Muscle layer of duodenum (tissue), 2 donors: ENCODE results near the gene L2HGDH.
"Not testable (repeated sequence)": the region's sequence is repeated elsewhere in the genome, so short reads cannot be mapped to it uniquely, and the experiment has no call there.

Experiments
- H3K27ac ChIP-seq: one replicate; pipeline ENCODE4 v1.7.0; 2013; ENCODE audit warnings: mild to moderate bottlenecking, low read length
- H3K27me3 ChIP-seq: one replicate; pipeline ENCODE4 v1.7.0; 2013; ENCODE audit warnings: low read depth, mild to moderate bottlenecking, control low read depth, low read length
- H3K36me3 ChIP-seq, 2 donors: one replicate each; pipeline ENCODE4 v1.7.0; 2013; ENCODE audit warnings: low read length in 2 of 2, control low read depth in 1 of 2, mild to moderate bottlenecking in 1 of 2; ENCODE audit not compliant: insufficient read depth in 2 of 2, control insufficient read depth in 1 of 2
- H3K4me1 ChIP-seq, 2 donors: one replicate each; pipeline ENCODE4 v1.7.0; 2013; ENCODE audit warnings: low read length in 2 of 2, mild to moderate bottlenecking in 2 of 2, control low read depth in 1 of 2, moderate library complexity in 1 of 2; ENCODE audit not compliant: insufficient read depth in 2 of 2, control insufficient read depth in 1 of 2
- H3K4me3 ChIP-seq, 2 donors: one replicate each; pipeline ENCODE4 v1.7.0; 2013; ENCODE audit warnings: low read length in 2 of 2, low read depth in 1 of 2, mild to moderate bottlenecking in 1 of 2
- H3K9me3 ChIP-seq, 2 donors: one replicate each; pipeline ENCODE4 v1.7.0; 2013; ENCODE audit warnings: low read length in 2 of 2, control low read depth in 1 of 2, mild to moderate bottlenecking in 1 of 2; ENCODE audit not compliant: control insufficient read depth in 1 of 2
- donor health status: healthy.

Gene L2HGDH

GRCh38 chr14:50311972-50312733 lies at the start of gene L2HGDH, which contains the start of gene DMAC2L:
TSS of gene L2HGDH (minus strand) at chr14:50312229. CDS start at chr14:50312150, 79 bp downstream.
TSS of gene DMAC2L (plus strand) at chr14:50312324. CDS start at chr14:50321488, 9,164 bp downstream.
- H3K27me3 ChIP-seq: no peaks in the 10 kb centered on the region
- peaks cover 0 to 11% of the 10 kb centered on the region in 2 donors for H3K4me1 ChIP-seq
- H3K27ac ChIP-seq: peak within 1 kb of the TSS; percentile 71
- peak within 1 kb of the TSS; percentile 84 to 85 for H3K4me3 ChIP-seq
- no peaks in the 10 kb centered on the region for H3K9me3 ChIP-seq
- no peaks in the 10 kb centered on the region for H3K36me3 ChIP-seq

- no peak overlapping the region for H3K4me3 ChIP-seq
- no peaks in the 10 kb centered on the region for H3K27me3 ChIP-seq
- H3K36me3 ChIP-seq: no peaks in the 10 kb centered on the region
- no peaks in the 10 kb centered on the region for H3K4me1 ChIP-seq
- H3K9me3 ChIP-seq: no peaks in the 10 kb centered on the region
- no peak overlapping the region for H3K27ac ChIP-seq
These were observed 48.8 kb upstream of the L2HGDH start for GRCh38 chr14:50360851-50361250.

GRCh38 chr14:50360093-50360492 lies 48.1 kb upstream of the L2HGDH start:
- Histone ChIP-seq H3K9me3 (no peaks in the 10 kb centered on the region), H3K27ac (no peak overlapping the region), H3K4me1 (no peaks in the 10 kb centered on the region), H3K36me3 (no peaks in the 10 kb centered on the region), H3K27me3 (no peaks in the 10 kb centered on the region), H3K4me3 (no peak overlapping the region)

- H3K9me3 ChIP-seq: no peaks in the 10 kb centered on the region
- H3K27ac ChIP-seq: no peak overlapping the region
- H3K4me1 ChIP-seq: no peaks in the 10 kb centered on the region
- no peaks in the 10 kb centered on the region for H3K36me3 ChIP-seq
- no peaks in the 10 kb centered on the region for H3K27me3 ChIP-seq
- no peak overlapping the region for H3K4me3 ChIP-seq
These were observed 47.6 kb upstream of the L2HGDH start for GRCh38 chr14:50359631-50360030.

- H3K36me3 ChIP-seq: no peaks in the 10 kb centered on the region
- H3K9me3 ChIP-seq: no peaks in the 10 kb centered on the region
- H3K27me3 ChIP-seq: no peaks in the 10 kb centered on the region
- H3K4me3 ChIP-seq: no peak overlapping the region
- no peaks in the 10 kb centered on the region for H3K4me1 ChIP-seq
- no peak overlapping the region for H3K27ac ChIP-seq
These were observed 45.8 kb upstream of the L2HGDH start for GRCh38 chr14:50357753-50358395.

GRCh38 chr14:50357124-50357523 lies 45.1 kb upstream of the L2HGDH start:
- H3K27ac ChIP-seq: no peak overlapping the region
- no peaks in the 10 kb centered on the region for H3K27me3 ChIP-seq
- no peak overlapping the region for H3K4me3 ChIP-seq
- H3K4me1 ChIP-seq: no peaks in the 10 kb centered on the region
- H3K36me3 ChIP-seq: no peaks in the 10 kb centered on the region
- no peaks in the 10 kb centered on the region for H3K9me3 ChIP-seq

GRCh38 chr14:50356283-50356682 lies 44.3 kb upstream of the L2HGDH start:
- H3K36me3 ChIP-seq, H3K4me1 ChIP-seq, H3K27ac ChIP-seq, H3K27me3 ChIP-seq, H3K4me3 ChIP-seq, H3K9me3 ChIP-seq: not testable (repeated sequence)

GRCh38 chr14:50355692-50356091 lies 43.7 kb upstream of the L2HGDH start:
- no peaks in the 10 kb centered on the region for H3K4me1 ChIP-seq
- no peaks in the 10 kb centered on the region for H3K9me3 ChIP-seq
- no peaks in the 10 kb centered on the region for H3K36me3 ChIP-seq
- no peaks in the 10 kb centered on the region for H3K27me3 ChIP-seq
- no peak overlapping the region for H3K27ac ChIP-seq
- H3K4me3 ChIP-seq: no peak overlapping the region

GRCh38 chr14:50354527-50354926 lies 42.5 kb upstream of the L2HGDH start:
- H3K9me3 ChIP-seq: no peaks in the 10 kb centered on the region
- no peaks in the 10 kb centered on the region for H3K27me3 ChIP-seq
- no peaks in the 10 kb centered on the region for H3K4me1 ChIP-seq
- H3K4me3 ChIP-seq: no peak overlapping the region
- H3K36me3 ChIP-seq: no peaks in the 10 kb centered on the region
- no peak overlapping the region for H3K27ac ChIP-seq

GRCh38 chr14:50353126-50353525 lies 41.1 kb upstream of the L2HGDH start:
- Histone ChIP-seq H3K4me1 (no peaks in the 10 kb centered on the region), H3K4me3 (no peak overlapping the region), H3K27ac (no peak overlapping the region), H3K36me3 (no peaks in the 10 kb centered on the region), H3K9me3 (no peaks in the 10 kb centered on the region), H3K27me3 (no peaks in the 10 kb centered on the region)

- Histone ChIP-seq H3K9me3 (no peaks in the 10 kb centered on the region), H3K27me3 (no peaks in the 10 kb centered on the region), H3K4me1 (no peaks in the 10 kb centered on the region), H3K27ac (no peak overlapping the region), H3K4me3 (no peak overlapping the region), H3K36me3 (no peaks in the 10 kb centered on the region)
These were observed 40.6 kb upstream of the L2HGDH start for GRCh38 chr14:50352584-50352983.
